Lower leg skin (tissue), 3 donors: ENCODE results near the gene FAH.

Experiments
- CTCF ChIP-seq, 3 donors: fragments of 450-650 bp; IDR thresholded peaks; one replicate each; pipeline ENCODE4 v1.5.1; 2016; ENCODE audit warnings: antibody characterized with exemption in 3 of 3, mild to moderate bottlenecking in 3 of 3, moderate library complexity in 2 of 3
- POLR2A ChIP-seq, 2 donors: fragments of 450-650 bp; IDR thresholded peaks; one replicate each; pipeline ENCODE4 v1.6.1; 2016 to 2017; ENCODE audit warnings: antibody characterized with exemption in 2 of 2, mild to moderate bottlenecking in 1 of 2, moderate library complexity in 1 of 2

- no peak for TF ChIP-seq CTCF (IDR thresholded peaks at IDR 0.05)
- no peak for TF ChIP-seq POLR2A (IDR thresholded peaks at IDR 0.05)
These were observed 41.4 kb downstream of the FAH start for GRCh38 chr15:80194186-80194585.
